ENCODE data around the gene GAA.

GRCh38 chr17:80113033-80113484 lies 11.7 kb downstream of the GAA start:
- no peak for TF ChIP-seq SP1 (IDR thresholded peaks at IDR 0.05)
- TF ChIP-seq SUZ12 (IDR thresholded peaks at IDR 0.05), result no peak
- no peak for TF ChIP-seq FOXM1 (IDR thresholded peaks at IDR 0.05; ENCODE audit: borderline replicate concordance)
- TF ChIP-seq FOXK2 (IDR thresholded peaks at IDR 0.05), result no peak
- TF ChIP-seq ARNT (IDR thresholded peaks at IDR 0.05), result no peak
- TF ChIP-seq PKNOX1 (IDR thresholded peaks at IDR 0.05), result no peak

Measured in HEK293T (cell line).